ENCODE results near the gene KDM7A. TPM values are rescaled to one million over a fixed set of nuclear protein-coding genes. Genes with fewer than 3 reads are reported as not detected.
A peak's percentile ranks its signal among the peaks of the same experiment; 100 is the strongest.

KDM7A gene
- polyA plus RNA-seq, 1 of the 3 experiments (the other 2 are of a cell fraction): 0.94 TPM

GRCh38 chr7:140041659-140042385 is 135.0 kb downstream of the KDM7A start:
- H3K27me3 ChIP-seq (ENCODE audit: insufficient read depth): no peaks in the 10 kb centered on the region
- TF ChIP-seq GABPA (IDR thresholded peaks at IDR 0.05; ENCODE audit: low read depth) (no peak), MXI1 (IDR thresholded peaks at IDR 0.05; ENCODE audit: low read depth, low read length) (no peak), PBX3 (IDR thresholded peaks at IDR 0.05) (no peak)
- peak overlapping the region in 1 of 2 experiments; percentile 31; a peak in 2 of 4 replicates for H3K27ac ChIP-seq (ENCODE audit: low read depth in 2 of 2, low read length in 1 of 2)
- H3K4me1 ChIP-seq (ENCODE audit: control insufficient read depth in 1 of 2, insufficient read depth in 2 of 2, low read depth in 1 of 2, low read length in 1 of 2): peaks cover 10 to 13% of the 10 kb centered on the region in 2 experiments
- no peaks in the 10 kb centered on the region for H3K79me2 ChIP-seq (ENCODE audit: insufficient read depth)
- no peaks in the 10 kb centered on the region for H3K9me3 ChIP-seq
- H3K36me3 ChIP-seq (replicated peaks in 1 of 2; ENCODE audit: control insufficient read depth in 1 of 2, insufficient read depth in 2 of 2, low read length in 1 of 2): peaks cover 0 to 5% of the 10 kb centered on the region in 2 experiments
- H3F3A ChIP-seq (replicated peaks; ENCODE audit: insufficient read depth): no peaks in the 10 kb centered on the region
- H2AFZ ChIP-seq (ENCODE audit: low read depth): no peak overlapping the region
- CTCF ChIA-PET: interaction anchor here (0.5 to 1.6 kb wide), 5 partner anchors 10 to 66 kb away, joined by 3 to 5 read pairs (median 3); no protein-coding TSS in a partner anchor
- POLR2A ChIA-PET: no interaction called here
- H3K9ac ChIP-seq: no peak overlapping the region
- H4K20me1 ChIP-seq (ENCODE audit: insufficient read depth): no peaks in the 10 kb centered on the region
- WGBS (ENCODE audit: low lambda C conversion rate): 93% methylated on average over 12 of the region's 12 CpGs
- H3K9me2 ChIP-seq: no peaks in the 10 kb centered on the region
- no peak overlapping the region for H3K4me3 ChIP-seq (ENCODE audit: low read depth in 2 of 2, low read length in 1 of 2)
- no peak for DNase-seq
- peak overlapping the region; percentile 16 for H3K4me2 ChIP-seq

- Histone ChIP-seq H3K79me2 (ENCODE audit: insufficient read depth) (no peaks in the 10 kb centered on the region), H3K4me2 (no peak overlapping the region), H3K36me3 (replicated peaks in 1 of 2; ENCODE audit: control insufficient read depth in 1 of 2, insufficient read depth in 2 of 2, low read length in 1 of 2) (no peaks in the 10 kb centered on the region), H3K9me3 (no peaks in the 10 kb centered on the region), H4K20me1 (ENCODE audit: insufficient read depth) (no peaks in the 10 kb centered on the region), H3K27me3 (ENCODE audit: insufficient read depth) (no peaks in the 10 kb centered on the region), H2AFZ (ENCODE audit: low read depth) (no peak overlapping the region), H3F3A (replicated peaks; ENCODE audit: insufficient read depth) (peaks cover 8% of the 10 kb centered on the region), H3K4me3 (ENCODE audit: low read depth in 2 of 2, low read length in 1 of 2) (no peak overlapping the region), H3K4me1 (ENCODE audit: control insufficient read depth in 1 of 2, insufficient read depth in 2 of 2, low read depth in 1 of 2, low read length in 1 of 2) (peaks cover 18 to 27% of the 10 kb centered on the region in 2 experiments), H3K9me2 (no peaks in the 10 kb centered on the region), H3K9ac (no peak overlapping the region), H3K27ac (ENCODE audit: low read depth in 2 of 2, low read length in 1 of 2) (no peak overlapping the region)
- CTCF ChIA-PET: interaction anchor here (0.8 to 1.6 kb wide), 4 partner anchors 13 to 540 kb away, joined by 3 to 4 read pairs (median 3); no protein-coding TSS in a partner anchor
- DNase-seq: no peak
- 93% methylated on average over 12 of the region's 12 CpGs for WGBS (ENCODE audit: low lambda C conversion rate)
- POLR2A ChIA-PET: no interaction called here
- no peak for TF ChIP-seq FOSL2 (IDR thresholded peaks at IDR 0.05; ENCODE audit: borderline replicate concordance, low read depth)
- no peak for TF ChIP-seq EP300 (IDR thresholded peaks at IDR 0.05; ENCODE audit: borderline replicate concordance in 1 of 2, low read depth in 1 of 2, low read length in 1 of 2)
- TF ChIP-seq CTCF (IDR thresholded peaks at IDR 0.05): no peak
- no peak for TF ChIP-seq JUND (IDR thresholded peaks at IDR 0.05)
- no peak for TF ChIP-seq RAD21 (IDR thresholded peaks at IDR 0.05; ENCODE audit: low read length)
- TF ChIP-seq TCF12 (IDR thresholded peaks at IDR 0.05): no peak
- TF ChIP-seq ELF1 (IDR thresholded peaks at IDR 0.05): no peak
- no peak for TF ChIP-seq TAF1 (IDR thresholded peaks at IDR 0.05; ENCODE audit: borderline replicate concordance, low read depth, low read length)
- no peak for TF ChIP-seq REST (IDR thresholded peaks at IDR 0.05; ENCODE audit: low read depth, low read length)
- TF ChIP-seq FOXM1 (IDR thresholded peaks at IDR 0.05; ENCODE audit: low read depth): no peak
Observed at GRCh38 chr7:140039896-140040295, 136.9 kb downstream of the KDM7A start.
